Right lobe of liver (tissue), 6 donors: ENCODE results near the gene RELN. TPM values are rescaled to one million over a fixed set of nuclear protein-coding genes. Genes with fewer than 3 reads are reported as not detected.
A peak's percentile ranks its signal among the peaks of the same experiment; 100 is the strongest.

Source experiments
- ATAC-seq, 4 donors: fragments of 200-7000 bp; cut with Tn5 transposase; one replicate each; pipeline ENCODE4 v1.9.1; 2020; ENCODE audit warnings: mild to moderate bottlenecking in 4 of 4, moderate library complexity in 4 of 4
- DNase-seq, 3 donors: peaks; one replicate each; pipeline ENCODE4 v3.0.0-alpha.2; 2020
- H3K27ac ChIP-seq, 3 donors: fragments of 200-600 bp; one replicate each; pipeline ENCODE4 v1.8.0; 2022
- H3K27me3 ChIP-seq, 2 donors: fragments of 200-600 bp; one replicate each; pipeline ENCODE4 v1.8.0; 2022
- H3K36me3 ChIP-seq, 4 donors: fragments of 200-600 bp; sonication (generic) in 1 of 4; one replicate each; pipeline versions ENCODE4 v1.5.1 to v1.8.0; 2017 to 2022; ENCODE audit warnings: control low read depth in 1 of 4
- H3K4me1 ChIP-seq, 4 donors: fragments of 200-600 bp; sonication (generic) in 1 of 4; one replicate each; pipeline versions ENCODE4 v1.5.1 to v1.8.0; 2017 to 2022; ENCODE audit warnings: control low read depth in 1 of 4
- H3K4me3 ChIP-seq, 3 donors: fragments of 200-600 bp; one replicate each; pipeline ENCODE4 v1.8.0; 2022
- H3K9me3 ChIP-seq, 4 donors: fragments of 200-600 bp; sonication (generic) in 1 of 4; one replicate each; pipeline versions ENCODE4 v1.5.1 to v1.8.0; 2017 to 2022; ENCODE audit warnings: control low read depth in 1 of 4
- CTCF ChIP-seq, 4 donors: fragments of 200-600 bp in 3 of 4; fragments of 450-650 bp in 1 of 4; IDR thresholded peaks; one replicate each; pipeline versions ENCODE4 v1.5.1 to v1.8.0; 2016 to 2022; ENCODE audit warnings: antibody characterized with exemption in 4 of 4, mild to moderate bottlenecking in 2 of 4
- POLR2A ChIP-seq: fragments of 450-650 bp; IDR thresholded peaks from one replicate; pipeline ENCODE4 v1.6.1; 2017; ENCODE audit warnings: antibody characterized with exemption, mild to moderate bottlenecking
- WGBS: methylation state at CpG from one replicate; pipeline ENCODE4 v1.1.6; 2018; ENCODE audit warnings: low coverage, low lambda C conversion rate; ENCODE audit not compliant: insufficient coverage; ENCODE audit errors: missing lambda C conversion rate; 5-methylcytosine and 5-hydroxymethylcytosine counted together
- intact Hi-C, 2 donors: fragments of 100-400 bp; cut with DNase I; formaldehyde crosslinking; loops; one replicate each; pipeline versions ENCODE4 v1.11.2 to v1.14.1; 2022
- total RNA-seq, 6 experiments: library from RNA; depleted of rRNA in 2 of 6; stranded (reverse); fragments of >200 nt in 2 of 6; fragmentation: NEBNext Ultra II Directional in 3 of 6; extraction: Animal tissue kit (Norgen Biotek cat#: 25700) in 3 of 6; gene quantifications; one replicate each; pipeline versions ENCODE4 v1.1.0 to v1.2.4, GENCODE V29; 2016 to 2023
- donor health status: DM: no; HTN: yes; CAD: no.
- donor health status: DM: no; HTN: no; CAD: no.
- donor health status: DM: no; HTN: no; CAD: no.
- donor health status: DM: no; HTN: yes; CAD: no.
- donor health status: DM: no; HTN: yes; CAD: no.

RELN gene
- total RNA-seq, 6 experiments from 2014 or later, result 11.9 to 35.7 (median 18.9) TPM

DNA sequence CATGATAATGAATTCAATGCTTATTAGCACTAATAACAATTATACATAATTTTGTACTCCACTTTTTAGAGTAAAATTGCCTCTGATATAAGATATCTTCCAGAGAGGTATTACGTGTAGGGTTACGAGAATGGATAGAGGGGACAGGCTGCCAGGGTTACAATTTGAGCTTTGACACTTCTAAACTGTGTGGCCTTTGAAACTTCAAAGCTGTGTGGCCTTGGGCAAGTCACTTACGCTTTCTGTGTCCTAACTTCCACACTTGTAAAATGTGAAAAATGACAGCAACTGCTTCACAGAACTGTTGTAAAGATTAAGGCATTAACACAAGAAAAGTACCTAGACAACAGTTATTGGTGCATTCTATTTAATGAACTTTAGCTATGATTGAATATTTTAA, 283.9 kb downstream of the RELN start:
- intact Hi-C loops, result no loop called here
- WGBS, result 80% methylated on average over 3 of the region's 3 CpGs
- no peaks in the 10 kb centered on the region for H3K27me3 ChIP-seq

DNA sequence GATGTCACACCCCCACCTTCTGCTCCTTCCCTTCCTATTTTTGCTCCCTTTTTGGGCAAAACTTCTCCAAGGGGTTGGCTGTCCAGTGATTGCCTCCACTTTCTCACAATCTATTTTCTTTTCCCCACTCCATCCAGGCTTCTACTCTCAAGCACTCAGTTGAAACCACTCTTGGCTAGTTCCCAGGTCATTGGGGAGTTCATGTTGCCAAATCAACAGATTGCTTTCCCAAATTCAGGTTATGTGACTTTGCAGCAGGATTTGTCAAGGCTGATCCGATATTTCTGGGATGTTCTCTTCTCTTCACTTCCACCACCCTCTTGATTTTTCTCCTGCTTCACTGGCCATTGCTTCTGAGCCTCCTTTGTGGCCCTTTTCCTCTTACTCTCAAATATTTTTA, 284.8 kb downstream of the RELN start:
- Histone ChIP-seq H3K4me3 (no peak overlapping the region), H3K27me3 (no peaks in the 10 kb centered on the region), H3K36me3 (no peaks in the 10 kb centered on the region), H3K4me1 (no peaks in the 10 kb centered on the region), H3K9me3 (no peaks in the 10 kb centered on the region), H3K27ac (no peak overlapping the region)
- TF ChIP-seq POLR2A (no peak), CTCF (IDR thresholded peaks at IDR 0.05) (no peak)
- DNase-seq (no peak), ATAC-seq (peak in 1 of 4 donors; percentile 54)
- intact Hi-C loops, result no loop called here
- 17% methylated on average over 1 of the region's 1 CpG for WGBS

More for the DNA sequence above, 283.9 kb downstream of the RELN start:
- TF ChIP-seq CTCF (IDR thresholded peaks at IDR 0.05) (no peak), POLR2A (no peak)
- Histone ChIP-seq H3K9me3 (no peaks in the 10 kb centered on the region), H3K4me3 (no peak overlapping the region), H3K36me3 (no peaks in the 10 kb centered on the region), H3K4me1 (no peaks in the 10 kb centered on the region), H3K27ac (no peak overlapping the region)
- ATAC-seq (no peak), DNase-seq (no peak)

GRCh38 chr7:103702982-103703381, 286.5 kb downstream of the RELN start:
- intact Hi-C loops, result no loop called here
- no peak for DNase-seq
- H3K27me3 ChIP-seq, result no peaks in the 10 kb centered on the region
- no peak overlapping the region for H3K4me3 ChIP-seq
- TF ChIP-seq CTCF (IDR thresholded peaks at IDR 0.05) (no peak), POLR2A (no peak)
- no peaks in the 10 kb centered on the region for H3K9me3 ChIP-seq
- no peak for ATAC-seq
- H3K27ac ChIP-seq, result no peak overlapping the region
- no peaks in the 10 kb centered on the region for H3K4me1 ChIP-seq
- H3K36me3 ChIP-seq, result no peaks in the 10 kb centered on the region
- WGBS, result no CpG with 5 or more reads among the region's 3 CpGs

- intact Hi-C loops, result no loop called here
- 51% methylated on average over 3 of the region's 3 CpGs for WGBS
- Histone ChIP-seq H3K4me3 (no peak overlapping the region), H3K27ac (no peak overlapping the region), H3K4me1 (no peaks in the 10 kb centered on the region), H3K36me3 (no peaks in the 10 kb centered on the region), H3K9me3 (no peaks in the 10 kb centered on the region), H3K27me3 (no peaks in the 10 kb centered on the region)
- ATAC-seq, result no peak
- no peak for DNase-seq
- TF ChIP-seq CTCF (IDR thresholded peaks at IDR 0.05) (no peak), POLR2A (no peak)
These were observed 287.0 kb downstream of the RELN start for GRCh38 chr7:103702454-103702853.

GRCh38 chr7:103699032-103699431, 290.4 kb downstream of the RELN start:
- WGBS, result 85% methylated on average over 1 of the region's 1 CpG
- DNase-seq (no peak), ATAC-seq (no peak)
- Histone ChIP-seq H3K36me3 (no peaks in the 10 kb centered on the region), H3K27ac (no peak overlapping the region), H3K9me3 (no peaks in the 10 kb centered on the region), H3K27me3 (no peaks in the 10 kb centered on the region), H3K4me3 (no peak overlapping the region), H3K4me1 (no peaks in the 10 kb centered on the region)
- TF ChIP-seq POLR2A, result no peak
- TF ChIP-seq CTCF (IDR thresholded peaks at IDR 0.05), result no peak
- intact Hi-C loops, result no loop called here
